Measurements from ENCODE around the gene COLQ.

Gene COLQ

DNA sequence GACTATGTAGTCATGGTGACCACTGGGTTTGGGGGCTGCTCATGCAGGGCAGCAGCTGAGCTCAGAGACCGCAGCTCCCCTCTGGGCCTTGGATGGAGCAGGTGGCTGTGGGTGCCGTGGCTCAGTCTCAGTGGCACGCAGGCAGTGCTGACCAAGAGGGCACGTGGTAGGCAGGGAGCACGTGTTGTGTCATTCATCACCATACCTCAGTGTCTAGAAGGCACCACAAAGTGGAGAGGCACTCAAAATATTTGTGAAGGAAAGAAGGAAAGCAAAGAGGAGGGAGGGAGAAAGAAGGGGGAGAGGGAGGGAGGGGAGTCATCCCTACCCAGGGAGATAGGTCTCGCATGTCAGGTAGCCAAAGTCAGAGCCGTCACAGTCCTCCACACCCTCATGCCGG, 68.0 kb downstream of the COLQ start:
- DNase-seq: no peak

DNA sequence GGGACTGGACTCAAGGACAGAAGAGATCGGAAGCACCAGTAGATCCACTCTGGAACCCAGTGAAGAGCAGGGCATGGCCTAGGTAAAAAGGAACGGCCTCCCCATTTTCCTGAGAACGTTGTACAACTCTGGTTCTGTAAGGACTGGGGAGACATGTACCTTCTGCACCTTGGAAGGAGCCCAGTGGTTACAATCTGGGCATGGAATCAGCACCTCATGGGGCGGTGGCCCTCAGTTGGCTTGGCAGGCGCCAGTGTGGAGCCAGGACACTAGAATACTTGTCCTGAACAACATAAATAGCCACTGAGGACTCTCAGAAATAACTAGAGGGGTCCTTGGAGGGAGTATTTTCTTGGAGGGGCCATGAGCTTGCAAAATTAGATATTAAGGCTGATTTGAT, 68.5 kb downstream of the COLQ start:
- no peak for DNase-seq

DNA sequence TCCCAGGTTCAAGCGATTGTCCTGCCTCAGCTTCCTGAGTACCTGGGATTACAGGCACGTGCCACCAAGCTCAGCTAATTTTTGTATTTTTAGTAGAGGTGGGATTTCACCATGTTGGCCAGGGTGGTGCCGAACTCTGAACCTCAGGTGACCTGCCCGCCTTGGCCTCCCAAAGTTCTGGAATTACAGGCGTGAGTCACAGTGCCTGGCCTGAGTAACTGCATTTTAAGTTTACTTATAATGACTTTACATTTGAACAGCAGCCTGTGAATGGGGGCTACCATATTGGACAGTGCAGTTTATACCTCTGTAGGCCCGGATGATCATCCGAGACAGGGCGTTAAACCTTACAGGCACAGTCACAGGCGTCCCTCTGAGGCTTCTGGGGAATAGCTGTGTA, 69.3 kb downstream of the COLQ start:
- DNase-seq: no peak

DNA sequence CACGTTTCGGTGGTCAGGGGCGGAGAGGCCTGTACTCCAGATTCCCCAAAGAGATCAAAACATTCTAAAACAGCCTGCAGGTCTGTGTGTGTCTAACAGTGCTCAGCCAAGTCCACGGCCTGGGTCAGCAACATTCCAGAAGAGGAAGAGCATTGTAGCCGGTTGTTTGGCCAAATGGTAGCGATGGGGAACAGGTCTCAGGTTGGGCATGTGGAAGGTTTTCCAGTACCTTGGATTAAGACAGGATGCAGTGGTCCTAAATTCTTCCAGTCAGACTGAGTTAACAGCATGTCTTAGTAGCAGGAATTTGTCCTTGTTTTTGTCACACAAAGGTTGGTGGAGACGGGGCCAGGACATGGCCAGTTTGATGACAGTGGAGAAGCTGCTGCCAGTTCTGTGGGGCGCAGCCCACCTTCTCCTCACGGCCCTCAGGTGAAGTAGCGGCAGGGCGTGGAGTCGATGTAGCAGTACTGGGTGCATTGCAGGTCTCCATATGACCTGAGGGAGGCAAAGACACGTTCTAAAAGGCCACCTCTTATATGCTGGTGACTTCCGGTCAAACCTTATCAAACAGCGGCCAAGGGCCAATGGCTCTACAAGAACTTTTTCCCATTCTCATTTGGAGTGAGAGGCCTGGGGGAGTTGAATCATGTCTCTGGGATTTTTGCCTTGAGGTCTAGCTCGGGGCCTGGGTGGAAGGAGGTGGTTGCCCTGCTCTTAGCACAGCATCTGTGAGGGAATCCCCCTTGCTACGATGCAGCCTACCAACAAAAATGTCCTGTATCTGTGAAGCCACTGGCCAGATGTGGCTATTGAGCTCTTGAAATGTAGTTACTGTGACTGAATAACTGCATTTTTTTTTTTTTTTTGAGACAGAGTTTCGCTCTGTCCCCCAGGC, 70.0 kb downstream of the COLQ start:
- no peak for DNase-seq

DNA sequence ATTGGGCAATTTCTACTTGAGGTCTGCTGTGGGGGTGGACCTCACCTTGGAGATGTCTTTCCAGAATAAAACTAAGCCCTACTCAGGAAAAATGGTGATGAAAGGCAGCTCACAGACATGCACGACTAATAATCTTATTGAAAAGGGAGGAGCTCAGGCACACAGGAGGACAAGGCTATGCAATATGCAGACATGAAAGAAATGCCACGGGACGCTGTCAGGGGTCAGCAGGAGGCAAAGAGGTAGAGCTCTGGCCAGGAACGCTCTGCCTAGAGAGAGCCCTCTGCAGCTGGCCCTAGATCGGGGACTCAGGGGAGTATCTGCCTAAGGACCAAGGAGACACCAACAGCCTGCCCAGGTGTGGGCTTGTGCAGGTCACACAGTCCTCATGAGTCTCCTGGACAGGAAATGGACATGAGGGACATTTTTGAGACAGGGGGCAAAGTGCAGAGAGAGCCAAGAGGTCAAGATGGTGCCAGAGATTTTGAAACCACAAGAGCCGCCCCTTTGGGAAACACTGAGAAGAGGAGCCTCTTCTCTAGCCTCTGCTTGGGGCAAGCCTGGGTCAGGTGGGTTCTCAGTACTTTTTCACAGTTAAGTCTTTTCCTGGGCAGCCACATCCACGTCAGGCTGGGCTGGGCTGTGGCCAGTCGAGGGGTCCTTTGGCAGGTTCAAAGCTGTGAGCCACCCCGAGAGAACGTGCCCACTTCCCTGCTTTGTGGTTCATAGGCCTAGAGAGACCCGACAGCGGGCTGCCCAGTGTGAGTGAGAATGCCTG, 70.9 kb downstream of the COLQ start:
- no peak for DNase-seq

DNA sequence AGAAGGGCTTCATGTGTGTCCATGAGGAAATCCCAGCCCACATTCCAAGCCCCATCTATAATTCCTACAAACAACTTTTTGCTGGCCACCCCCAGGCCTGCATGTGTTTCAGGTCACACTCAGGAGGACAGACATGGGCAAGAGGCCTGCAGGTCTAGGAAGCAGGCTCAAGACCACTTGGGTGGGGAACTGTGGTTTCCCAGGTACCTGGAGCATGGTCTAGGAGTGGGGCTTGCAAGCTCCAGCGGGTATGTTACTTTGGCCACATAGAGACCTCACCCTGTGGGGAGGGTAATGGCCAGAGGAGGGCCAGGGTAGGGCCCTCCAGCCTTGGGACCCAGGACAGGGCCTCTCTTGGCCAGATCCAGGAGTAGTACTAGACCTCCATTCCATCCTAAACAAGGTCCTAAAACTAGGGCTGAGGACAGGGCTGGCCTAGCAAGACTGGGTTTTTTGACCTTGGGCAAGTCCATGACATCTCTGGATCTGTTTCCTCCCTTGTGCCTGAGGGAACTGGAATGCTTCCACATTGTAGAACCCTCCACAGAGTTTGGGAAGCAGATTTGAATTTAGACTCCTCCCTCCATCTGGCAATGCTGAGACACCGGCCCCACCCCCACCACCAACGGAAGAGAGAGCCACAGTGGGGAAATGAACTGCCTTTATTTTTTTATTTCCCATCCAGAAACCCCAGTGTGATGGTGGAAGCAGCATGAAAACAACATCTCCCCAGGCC, 71.8 kb downstream of the COLQ start:
- no peak for DNase-seq

DNA sequence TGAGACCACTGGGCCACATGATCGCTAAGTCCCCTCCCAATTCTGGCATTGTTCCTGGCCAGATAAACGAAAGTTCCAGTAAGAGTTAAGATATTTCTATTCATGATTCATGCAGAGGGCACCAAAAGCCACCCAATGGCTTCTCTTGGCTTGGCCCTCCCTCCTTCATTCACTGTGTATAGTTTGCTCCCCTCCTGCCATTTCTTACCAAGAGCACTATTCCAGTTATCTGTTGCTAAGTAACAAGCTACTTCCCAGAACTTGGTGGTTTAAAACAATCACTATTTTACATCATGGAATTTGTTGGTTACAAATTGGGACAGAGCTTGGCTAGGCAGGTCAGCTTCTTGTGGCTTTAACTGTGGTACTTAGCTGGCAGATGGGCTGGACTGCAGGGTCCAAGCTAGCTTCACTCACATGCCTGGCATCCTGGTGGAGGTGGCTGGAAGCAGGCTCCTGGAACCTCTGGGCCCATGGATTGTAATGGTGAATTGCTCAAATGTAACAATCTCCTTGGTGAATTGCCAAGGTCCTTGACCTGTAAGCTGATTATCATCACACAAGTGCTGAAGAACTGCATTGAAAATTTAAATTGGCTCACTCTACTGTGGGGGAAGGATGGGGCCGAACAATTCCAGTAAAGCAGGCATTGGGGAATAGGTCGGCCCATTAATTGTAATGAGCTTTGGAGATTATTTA, 77.5 kb downstream of the COLQ start:
- no peak for DNase-seq

DNA sequence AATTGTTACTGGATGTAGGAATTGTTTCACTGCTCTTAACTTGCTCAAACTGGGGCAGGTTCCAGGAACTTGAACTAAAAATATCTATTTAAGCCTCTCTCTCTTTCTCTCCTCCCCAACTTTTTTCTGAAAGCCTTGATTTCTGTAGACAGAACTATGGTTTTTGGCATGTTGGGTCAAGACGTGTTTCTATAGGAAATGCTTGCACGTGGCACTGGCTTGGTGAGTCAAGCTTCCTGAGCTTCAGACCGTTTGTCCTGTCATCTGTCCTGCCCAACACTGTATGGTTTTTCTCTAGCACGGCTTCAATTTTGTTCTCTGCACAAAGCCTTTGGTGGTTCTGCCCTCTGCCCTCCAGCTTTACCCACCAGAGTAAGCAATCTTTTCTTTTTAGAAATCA, 80.6 kb downstream of the COLQ start:
- DNase-seq: no peak

DNA sequence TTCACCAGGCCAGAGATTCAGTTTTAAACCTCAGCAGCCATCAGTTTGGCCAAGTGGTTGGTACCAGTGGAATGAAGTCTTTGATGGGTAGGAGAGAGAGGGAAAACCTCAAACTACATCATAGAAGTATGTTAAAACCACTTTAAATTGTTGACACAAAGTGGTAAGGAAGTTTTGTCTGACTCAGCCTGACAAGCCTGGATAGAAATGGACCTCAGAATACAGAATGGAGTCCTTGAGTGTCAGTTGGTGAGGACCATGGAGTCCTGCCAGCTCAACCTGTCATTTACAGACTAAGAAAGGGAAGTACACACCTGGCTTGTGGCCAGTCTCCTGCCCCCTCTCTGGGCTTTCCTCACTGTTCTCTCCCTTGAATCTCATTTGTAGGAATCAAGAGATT, 82.0 kb downstream of the COLQ start:
- no peak for DNase-seq

DNA sequence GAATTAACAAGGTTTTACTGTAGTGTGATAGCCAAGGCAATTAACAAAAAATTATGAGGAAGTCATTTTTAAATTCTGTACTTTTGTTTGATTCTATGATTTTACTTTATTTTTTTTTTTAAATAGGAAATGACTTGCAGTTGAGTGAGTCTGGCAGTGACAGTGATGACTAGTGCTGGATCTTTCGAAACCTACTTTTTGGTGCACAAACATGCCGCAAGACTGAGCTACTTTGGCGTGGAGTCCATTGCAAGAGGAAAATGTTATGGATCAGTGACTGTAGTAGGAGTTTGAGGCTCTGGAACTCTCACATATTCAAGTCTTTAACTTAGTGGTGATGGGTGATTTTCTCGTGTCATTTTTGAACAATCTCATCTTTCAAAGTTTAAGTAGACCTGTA, 82.5 kb downstream of the COLQ start:
- DNase-seq: no peak

DNA sequence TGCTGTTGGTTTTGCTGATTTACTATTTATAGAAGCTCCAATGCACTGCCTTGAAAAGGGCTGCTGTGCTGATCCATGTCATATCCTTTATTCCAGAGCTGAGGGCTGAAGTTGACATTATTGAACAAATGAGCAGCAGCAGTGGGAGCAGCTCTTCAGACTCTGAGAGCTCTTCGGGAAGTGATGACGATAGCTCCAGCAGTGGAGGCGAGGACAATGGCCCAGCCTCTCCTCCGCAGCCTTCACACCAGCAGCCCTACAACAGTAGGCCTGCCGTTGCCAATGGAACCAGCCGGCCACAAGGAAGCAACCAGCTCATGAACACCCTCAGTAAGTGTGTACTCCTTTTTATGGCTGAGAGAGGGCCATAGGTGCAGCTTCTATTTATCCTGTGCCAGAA, 85.3 kb downstream of the COLQ start:
- DNase-seq: no peak

DNA sequence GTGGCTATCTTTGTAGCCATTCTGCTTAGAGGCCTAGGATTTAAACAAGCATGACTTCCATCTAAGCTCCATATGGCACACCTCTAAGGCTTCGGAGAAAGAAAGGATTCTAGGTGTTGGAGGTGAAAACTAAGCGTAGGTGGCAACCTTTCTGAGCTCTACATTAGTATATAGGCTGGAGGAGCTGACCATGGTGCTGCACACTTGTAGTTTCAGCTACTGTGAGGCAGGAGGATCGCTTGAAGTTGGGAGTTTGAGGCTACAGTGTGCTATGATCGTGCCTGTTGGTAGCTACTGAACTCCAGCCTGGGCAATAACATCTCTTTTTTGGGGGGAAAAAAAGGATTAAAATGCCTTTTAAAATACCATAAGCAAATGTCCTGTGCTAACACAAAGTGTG, 86.8 kb downstream of the COLQ start:
- no peak for DNase-seq

DNA sequence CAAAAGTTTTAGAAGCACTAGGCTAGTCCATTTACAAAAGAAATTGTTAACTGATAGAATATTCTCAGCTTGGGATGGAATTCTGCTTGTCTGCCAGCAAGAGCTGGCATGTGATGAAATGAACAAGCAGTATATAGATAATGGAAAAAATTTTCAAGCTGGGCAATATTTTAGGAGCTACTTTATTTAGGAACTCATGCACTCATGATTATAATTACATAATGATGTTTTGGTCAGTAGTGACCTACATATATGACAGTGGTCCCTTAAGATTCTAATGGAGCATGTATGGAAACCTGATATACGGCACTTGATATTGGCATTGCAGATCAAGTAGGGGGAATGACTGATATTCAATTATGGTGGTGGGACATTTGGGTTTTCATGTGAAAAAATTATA, 88.0 kb downstream of the COLQ start:
- DNase-seq: no peak

DNA sequence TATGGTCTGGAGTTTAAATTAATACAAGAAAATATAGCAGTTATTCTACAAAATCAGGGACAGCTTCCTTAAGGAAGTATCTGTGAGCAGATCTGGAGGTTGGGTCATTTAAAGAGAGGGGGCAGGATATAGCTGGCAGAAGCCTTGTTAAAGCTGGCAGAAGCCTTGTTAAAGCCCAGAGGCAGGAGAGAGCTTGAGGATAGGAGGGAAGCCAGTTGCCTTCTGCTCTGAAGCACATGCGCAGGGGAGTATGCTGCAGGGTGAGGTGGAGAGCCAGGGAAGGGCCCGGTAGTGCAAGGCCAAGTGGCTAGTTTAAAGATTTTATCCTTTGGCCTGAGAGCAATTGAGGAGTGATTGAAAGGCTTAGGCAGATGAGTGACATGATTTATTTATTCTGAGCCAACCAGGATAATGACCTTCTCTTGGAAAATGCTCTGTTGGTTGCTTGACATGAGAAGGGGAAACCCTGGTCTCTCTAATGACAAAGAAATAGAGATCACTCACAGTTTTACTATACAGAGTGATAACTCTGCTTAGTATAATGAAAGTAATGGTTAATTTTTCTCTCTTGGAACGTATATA, 90.2 kb downstream of the COLQ start:
- no peak for DNase-seq

DNA sequence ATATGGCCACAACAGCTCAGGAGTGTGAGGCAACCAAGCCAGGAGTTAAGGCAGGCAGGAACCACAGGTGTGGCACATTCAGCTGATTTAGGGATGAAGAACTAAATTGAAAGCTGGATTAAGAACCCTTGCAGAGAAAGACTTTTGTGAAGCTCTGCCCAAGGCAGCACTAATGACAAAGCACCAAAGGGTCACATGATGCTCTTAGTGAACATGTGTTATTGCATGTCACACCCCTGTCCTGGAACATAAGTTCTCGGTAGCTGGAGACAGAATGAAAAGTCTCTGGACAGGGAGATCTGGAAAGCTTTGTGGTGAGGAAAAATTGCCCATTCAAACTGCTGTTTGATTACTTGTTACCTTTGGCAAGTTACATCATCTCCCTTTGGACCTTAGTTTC, 90.9 kb downstream of the COLQ start:
- DNase-seq: no peak

DNA sequence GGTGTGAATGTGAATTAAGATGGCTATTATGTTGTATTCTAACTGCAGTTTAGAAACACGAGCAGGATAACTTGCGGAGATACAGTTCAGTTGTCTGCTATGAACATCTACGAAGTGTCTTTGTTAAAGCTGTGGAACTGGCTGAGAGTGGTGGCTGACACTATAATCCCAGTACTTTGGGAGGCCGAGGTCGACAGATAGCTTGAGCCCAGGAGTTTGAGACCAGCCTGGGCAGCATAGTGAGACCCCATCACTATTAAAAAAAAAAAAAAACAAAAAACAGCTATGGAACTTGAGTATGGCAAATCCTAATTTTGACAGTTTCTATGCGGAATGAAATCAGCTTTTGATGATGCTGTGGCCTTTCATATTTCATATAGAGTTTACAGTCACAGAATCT, 92.4 kb downstream of the COLQ start:
- DNase-seq: no peak

DNA sequence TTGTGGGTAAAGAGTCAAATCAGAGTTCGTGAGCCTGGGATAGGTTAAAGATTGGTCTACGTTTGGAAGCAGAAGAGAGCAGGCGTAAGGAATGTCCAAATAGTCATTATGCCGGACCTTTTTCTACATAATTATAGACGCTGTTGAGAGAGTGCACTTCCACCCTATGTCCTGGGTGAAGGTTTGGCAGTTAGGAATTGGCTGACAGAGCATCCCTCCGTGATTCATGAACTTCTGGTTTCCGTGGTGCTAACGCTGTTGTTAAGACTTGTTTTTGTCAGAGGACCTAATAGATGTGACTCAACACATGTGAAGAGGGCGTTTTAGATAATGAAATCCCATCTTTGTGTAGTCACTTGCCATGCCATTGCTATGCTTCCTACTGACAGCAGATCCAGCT, 93.0 kb downstream of the COLQ start:
- DNase-seq: no peak

DNA sequence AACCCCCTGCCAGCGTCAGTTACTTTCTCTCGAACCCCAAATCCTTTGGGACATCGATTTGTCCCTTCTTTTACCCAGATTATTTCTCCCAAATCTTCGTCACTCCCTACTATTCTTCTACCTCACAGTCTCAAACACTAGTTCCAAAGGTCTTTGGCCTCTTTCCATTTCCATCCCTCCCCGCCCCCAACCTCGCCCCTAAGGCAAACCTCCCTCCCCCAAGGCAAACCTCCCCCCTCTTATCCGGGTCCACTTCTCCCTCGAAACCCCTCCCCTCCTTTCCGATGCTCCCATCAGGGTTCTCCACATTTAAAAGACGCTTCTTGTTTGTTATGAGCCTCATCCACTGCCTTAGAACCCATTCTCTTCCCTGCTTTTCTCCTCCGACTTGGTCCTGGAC, 93.5 kb downstream of the COLQ start:
- DNase-seq: no peak

DNA sequence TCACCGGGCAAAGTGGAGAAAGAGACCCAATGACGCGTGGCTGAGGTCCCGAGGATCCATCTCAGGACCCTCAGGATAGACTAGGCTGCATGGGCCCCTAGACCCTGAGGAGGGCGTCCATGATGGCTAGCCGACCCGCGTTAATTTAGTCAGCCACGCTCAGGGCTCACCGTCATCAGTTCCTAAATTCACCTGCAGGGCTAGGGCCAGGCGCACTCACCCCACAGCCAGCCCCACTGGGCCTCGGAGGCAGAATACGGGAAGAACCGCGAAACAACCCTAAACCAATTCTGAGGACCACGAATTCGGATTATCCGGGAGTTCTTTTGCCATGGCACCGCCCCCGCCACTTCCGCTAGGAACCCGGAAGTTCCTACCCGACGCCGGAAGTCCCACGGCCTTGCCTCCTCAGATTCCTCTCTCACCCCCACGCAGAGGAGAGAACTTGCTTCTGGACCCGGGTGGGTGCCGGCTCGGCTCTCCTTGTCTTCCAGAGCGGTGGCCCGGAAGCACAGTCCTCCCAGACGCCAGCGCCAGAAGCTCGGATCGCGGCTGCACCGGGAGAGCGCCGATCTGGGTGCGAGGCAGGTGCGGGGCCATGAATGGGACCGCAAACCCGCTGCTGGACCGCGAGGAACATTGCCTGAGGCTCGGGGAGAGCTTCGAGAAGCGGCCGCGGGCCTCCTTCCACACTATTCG, 94.2 kb downstream of the COLQ start, which contains the start of the genes EAF1 and METTL6:
Gene EAF1 (plus strand): TSS at position 417 of the 699 bp plus-strand sequence. CDS start 182 bp downstream, at position 599.
Gene METTL6 (minus strand): TSS at position 363 of the 699 bp plus-strand sequence. CDS start 1,033 bp downstream, outside the sequence.
- DNase-seq: peak; percentile 96

DNA sequence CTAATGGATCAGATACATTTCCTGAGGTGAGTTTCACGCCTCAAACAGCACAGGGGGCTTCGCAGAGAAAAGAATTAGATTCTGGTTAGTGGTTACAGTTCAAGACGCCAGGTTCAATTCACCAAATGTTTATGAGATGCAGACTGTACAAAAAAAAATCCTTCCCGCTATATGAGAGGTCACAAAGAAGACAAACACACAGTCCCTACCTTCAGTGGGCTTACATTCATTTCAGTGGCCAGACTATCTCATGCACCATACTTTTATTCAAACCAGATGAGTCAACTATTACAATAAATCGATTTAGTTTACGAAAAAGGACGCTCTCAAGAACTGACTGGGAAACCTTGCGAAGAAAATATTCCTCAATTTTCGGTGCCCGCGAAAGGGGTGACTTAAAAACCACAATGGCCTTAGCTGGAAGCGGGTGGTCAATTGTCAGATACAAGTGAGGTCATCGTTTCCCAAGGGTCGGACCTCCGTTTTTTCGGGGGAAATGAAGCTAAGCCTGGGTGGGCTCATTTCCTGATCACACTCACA, 94.9 kb downstream of the COLQ start:
- DNase-seq: peak; percentile 2

DNA sequence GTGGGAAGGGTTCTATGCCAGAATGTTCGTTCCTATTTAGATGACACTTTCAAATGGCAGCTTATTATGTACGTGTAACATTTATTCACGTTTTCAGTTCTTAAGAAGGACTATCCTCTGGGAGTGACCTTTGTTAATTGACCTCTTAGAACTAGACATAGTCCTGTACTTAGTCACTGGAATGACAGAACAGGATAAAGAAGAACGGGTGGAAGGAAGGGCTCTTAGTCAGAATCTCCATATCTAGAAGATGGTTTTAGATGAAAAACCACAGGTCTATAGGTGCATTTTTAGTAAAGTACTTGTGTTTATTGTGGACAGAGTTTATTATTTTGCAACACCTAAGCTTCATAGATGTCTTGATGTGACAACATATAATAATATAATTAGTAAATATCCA, 100.6 kb downstream of the COLQ start:
- DNase-seq: no peak

Data from retina (tissue), 1 donor.